Skeletal muscle cell (primary cell): ENCODE results near the gene HINFP.

Experiments used
- DNase-seq: peaks from one replicate; pipeline ENCODE4 v3.0.0-alpha.2; 2010; ENCODE audit warnings: low read depth
- H3K4me3 ChIP-seq: 2 replicates; pipeline ENCODE4 v1.5.1; 2011; ENCODE audit warnings: low read depth, mild to moderate bottlenecking, control low read depth, low read length, moderate library complexity

HINFP gene, protein sequence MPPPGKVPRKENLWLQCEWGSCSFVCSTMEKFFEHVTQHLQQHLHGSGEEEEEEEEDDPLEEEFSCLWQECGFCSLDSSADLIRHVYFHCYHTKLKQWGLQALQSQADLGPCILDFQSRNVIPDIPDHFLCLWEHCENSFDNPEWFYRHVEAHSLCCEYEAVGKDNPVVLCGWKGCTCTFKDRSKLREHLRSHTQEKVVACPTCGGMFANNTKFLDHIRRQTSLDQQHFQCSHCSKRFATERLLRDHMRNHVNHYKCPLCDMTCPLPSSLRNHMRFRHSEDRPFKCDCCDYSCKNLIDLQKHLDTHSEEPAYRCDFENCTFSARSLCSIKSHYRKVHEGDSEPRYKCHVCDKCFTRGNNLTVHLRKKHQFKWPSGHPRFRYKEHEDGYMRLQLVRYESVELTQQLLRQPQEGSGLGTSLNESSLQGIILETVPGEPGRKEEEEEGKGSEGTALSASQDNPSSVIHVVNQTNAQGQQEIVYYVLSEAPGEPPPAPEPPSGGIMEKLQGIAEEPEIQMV

GRCh38 chr11:119121008-119121810 is at the start of gene HINFP:
TSS of gene HINFP (plus strand) at chr11:119121580. CDS start at chr11:119126945, 5,365 bp downstream.
- DNase-seq, result peak; percentile 97
- H3K4me3 ChIP-seq, result peak within 1 kb of the TSS; percentile 84

GRCh38 chr11:119077839-119078238 is 43.5 kb upstream of the HINFP start:
- no peak overlapping the region for H3K4me3 ChIP-seq
- no peak for DNase-seq

DNA sequence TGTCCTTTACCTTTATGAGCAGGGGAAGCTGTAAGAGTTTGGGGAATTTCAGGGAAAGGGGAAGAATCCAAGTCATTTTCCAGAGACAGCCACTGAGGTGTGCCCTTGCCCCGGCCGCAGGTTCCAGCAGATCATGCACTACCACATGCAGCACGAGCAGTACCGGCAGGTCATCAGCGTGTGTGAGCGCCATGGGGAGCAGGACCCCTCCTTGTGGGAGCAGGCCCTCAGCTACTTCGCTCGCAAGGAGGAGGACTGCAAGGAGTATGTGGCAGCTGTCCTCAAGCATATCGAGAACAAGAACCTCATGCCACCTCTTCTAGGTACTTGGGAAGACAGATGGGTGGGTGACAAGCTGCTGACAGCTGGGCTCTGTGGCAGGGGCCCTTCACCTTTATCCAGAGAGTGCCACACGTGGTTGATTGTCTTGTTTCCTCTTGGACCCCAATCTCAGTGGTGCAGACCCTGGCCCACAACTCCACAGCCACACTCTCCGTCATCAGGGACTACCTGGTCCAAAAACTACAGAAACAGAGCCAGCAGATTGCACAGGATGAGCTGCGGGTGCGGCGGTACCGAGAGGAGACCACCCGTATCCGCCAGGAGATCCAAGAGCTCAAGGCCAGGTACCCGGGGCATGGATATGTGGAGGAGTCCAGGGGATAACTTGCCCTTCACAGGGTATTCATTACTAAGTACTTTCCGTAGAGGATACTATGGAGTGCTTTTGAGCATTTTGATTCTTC is 42.5 kb upstream of the HINFP start:
- DNase-seq, result no peak
- H3K4me3 ChIP-seq, result no peak overlapping the region

- H3K4me3 ChIP-seq, result no peak overlapping the region
- DNase-seq, result no peak
These were observed 39.6 kb upstream of the HINFP start for GRCh38 chr11:119081682-119082260.

DNA sequence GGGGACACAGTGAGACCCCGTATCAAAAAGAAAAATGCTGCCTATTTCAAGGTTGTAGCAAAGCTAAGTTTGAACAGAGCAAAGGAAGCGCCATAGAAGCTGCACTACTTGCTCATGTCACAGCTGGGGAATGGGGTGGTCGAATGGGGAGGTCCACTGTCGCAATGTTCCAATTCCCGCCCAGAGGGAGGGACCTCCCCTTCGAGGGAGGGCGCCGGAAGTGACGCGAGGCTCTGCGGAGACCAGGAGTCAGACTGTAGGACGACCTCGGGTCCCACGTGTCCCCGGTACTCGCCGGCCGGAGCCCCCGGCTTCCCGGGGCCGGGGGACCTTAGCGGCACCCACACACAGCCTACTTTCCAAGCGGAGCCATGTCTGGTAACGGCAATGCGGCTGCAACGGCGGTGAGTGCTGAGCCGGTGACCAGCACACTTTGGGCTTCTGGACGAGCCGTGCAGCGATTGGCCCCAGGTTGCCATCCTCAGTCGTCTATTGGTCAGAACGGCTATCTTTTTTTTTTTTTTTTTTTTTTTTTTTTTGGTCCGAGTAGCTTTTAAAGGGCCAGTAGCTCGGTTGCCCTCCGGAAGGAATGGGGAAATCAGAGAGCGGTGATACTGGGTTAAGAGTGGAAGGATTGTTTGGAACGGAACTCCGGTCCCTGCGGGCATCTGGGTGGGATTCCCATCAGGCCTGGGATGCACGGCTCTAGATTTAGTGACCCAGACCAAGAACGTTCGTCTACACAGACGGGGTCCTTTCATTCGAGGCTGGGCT is 36.5 kb upstream of the HINFP start, which contains the start of gene HMBS:
TSS of gene HMBS (plus strand) at position 219 of the 774 bp plus-strand sequence. CDS start at position 372, 153 bp downstream.
- peak within 1 kb of the TSS; percentile 86 for H3K4me3 ChIP-seq
- peak; percentile 88 for DNase-seq

DNA sequence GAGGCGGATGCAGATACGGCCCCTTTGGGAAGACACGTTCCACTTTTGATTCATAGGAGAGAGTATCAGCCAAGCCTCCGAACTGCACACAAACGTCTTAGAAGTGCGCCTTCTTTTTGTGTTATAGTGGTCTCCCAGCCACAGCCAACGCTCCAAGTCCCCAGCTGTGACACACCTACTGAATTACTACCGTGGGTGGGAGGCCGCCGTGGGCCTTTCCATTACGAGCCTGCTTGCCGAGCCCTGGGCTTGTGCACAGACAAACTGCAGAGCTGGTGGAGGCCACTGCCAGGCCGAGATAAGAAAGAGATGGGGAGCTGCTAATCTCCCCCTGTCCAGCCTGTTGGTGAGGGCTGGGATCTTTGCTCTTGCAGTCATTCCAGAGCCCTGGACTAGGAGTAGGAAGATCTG is 35.9 kb upstream of the HINFP start:
- DNase-seq, result no peak
- peak overlapping the region; percentile 86 for H3K4me3 ChIP-seq

DNA sequence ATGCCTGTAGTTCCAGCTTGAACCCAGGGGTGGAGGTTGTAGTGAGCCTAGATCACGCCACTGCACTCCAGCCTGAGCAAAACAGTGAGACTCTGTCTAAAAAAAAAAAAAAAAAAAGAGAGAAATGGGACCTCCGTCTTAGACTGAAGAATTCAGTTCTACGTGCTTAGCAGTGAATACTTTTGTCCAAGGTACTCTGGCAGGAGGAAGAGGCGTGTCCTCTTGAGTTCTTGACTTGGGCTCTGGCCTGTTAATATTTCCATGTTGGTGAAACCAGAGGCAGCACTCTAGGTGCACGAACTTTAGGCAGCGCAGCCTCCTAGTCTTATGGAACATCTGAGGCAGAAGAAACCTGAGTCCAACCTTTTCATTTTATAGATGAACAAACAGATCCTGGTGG is 34.3 kb upstream of the HINFP start:
- no peak overlapping the region for H3K4me3 ChIP-seq
- DNase-seq, result no peak

DNA sequence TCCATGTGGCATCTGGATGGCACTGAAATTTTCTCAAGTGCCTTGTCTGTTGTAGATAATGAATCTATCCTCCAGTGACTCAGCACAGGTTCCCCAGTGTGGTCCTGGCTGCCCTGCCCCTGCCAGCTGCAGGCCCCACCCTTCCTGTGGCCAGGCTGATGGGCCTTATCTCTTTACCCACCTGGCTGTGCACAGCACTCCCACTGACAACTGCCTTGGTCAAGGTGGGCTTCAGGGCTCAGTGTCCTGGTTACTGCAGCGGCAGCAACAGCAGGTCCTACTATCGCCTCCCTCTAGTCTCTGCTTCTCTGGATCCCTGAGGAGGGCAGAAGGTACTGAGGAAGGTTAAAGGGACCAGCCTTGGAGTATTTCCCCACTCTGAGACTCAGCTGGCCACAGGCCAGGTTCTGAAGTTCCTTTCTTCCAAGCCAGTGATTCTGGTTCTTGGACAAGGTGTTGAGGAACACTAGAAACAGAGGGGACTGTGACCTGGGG is 33.6 kb upstream of the HINFP start:
- DNase-seq, result no peak
- no peak overlapping the region for H3K4me3 ChIP-seq

DNA sequence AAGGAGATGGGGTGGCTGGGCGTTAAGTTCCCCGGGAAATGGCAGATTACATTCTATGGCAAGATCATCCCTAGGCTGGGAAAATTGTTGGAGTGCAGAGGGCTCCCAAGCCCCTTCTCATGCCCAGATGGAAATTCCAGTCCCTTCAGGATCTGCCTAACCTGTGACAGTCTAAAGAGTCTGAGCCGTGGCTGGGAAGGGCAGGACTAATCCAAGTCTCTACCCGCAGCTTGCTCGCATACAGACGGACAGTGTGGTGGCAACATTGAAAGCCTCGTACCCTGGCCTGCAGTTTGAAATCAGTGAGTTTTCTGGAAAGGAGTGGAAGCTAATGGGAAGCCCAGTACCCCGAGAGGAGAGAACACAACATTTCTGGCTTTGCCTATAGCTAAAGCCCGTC is 33.0 kb upstream of the HINFP start:
- no peak overlapping the region for H3K4me3 ChIP-seq

DNA sequence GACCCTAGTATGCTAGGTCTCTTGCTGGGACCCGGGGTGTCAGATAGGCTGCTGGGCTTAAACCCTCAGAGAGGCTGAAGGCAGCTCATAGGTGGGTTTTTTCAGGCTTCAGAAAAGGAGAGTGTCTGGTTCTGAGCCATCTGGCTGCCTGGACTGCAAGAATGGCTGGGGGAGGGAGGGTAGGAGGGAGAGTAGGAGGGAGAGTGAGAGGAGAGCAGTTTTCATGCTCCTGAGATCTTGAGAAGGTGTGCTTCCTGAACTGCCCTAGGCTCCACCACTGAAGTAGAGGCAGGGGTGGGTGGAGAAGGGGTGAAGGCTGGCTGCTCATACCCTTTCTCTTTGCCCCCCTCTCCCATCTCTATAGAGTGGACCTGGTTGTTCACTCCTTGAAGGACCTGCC is 32.1 kb upstream of the HINFP start:
- H3K4me3 ChIP-seq, result no peak overlapping the region
- no peak for DNase-seq

More for the DNA sequence above, 33.0 kb upstream of the HINFP start:
- no peak for DNase-seq

DNA sequence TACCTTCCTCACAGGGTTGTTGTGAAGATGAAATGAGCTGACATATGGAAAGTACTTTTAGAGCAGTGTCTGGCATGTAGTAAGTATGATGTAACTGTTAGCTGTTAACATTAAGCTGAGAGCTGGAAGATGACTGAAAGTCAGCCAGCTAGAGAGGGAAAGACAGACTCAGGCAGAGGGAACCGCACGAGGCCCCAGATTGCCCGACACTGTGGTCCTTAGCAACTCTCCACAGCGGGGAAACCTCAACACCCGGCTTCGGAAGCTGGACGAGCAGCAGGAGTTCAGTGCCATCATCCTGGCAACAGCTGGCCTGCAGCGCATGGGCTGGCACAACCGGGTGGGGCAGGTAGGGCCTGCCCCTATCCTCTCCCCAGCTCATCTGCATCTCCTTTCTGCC is 30.2 kb upstream of the HINFP start:
- no peak for DNase-seq
- no peak overlapping the region for H3K4me3 ChIP-seq

DNA sequence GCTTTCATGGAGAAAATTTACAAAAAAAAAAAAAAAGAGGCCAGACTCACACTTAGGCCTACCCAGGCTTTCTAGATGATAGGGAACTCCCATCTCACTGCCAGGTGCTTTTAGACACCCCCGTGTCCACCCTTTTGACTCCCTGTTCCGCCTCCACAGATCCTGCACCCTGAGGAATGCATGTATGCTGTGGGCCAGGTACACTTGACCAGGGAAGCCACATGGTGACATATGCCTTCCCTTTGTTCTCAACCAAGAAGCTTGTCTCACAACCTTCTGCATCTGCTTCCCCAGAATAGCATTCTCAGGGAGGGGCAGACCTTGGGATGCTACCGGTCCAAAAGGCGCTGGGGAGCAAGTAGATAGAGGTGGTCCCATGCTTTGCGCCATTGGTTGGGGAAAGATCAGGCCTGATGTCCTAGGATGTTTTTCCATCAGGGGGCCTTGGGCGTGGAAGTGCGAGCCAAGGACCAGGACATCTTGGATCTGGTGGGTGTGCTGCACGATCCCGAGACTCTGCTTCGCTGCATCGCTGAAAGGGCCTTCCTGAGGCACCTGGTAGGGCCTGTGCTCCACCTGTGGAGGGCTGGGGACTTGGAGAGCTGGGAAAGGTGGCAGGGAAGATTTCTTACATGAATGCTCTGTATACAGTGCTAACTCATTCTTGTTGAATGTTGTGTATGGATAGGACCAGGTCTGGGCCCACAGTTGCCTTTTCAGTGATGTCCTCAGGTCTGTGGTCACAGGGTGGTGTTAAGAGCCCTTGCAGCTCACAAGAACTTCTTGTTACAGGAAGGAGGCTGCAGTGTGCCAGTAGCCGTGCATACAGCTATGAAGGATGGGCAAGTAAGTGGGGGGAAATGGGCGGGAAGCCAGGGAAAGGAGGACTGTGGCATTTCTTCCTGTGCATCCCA is 29.2 kb upstream of the HINFP start:
- peak overlapping the region; percentile 62 for H3K4me3 ChIP-seq
- DNase-seq, result no peak

DNA sequence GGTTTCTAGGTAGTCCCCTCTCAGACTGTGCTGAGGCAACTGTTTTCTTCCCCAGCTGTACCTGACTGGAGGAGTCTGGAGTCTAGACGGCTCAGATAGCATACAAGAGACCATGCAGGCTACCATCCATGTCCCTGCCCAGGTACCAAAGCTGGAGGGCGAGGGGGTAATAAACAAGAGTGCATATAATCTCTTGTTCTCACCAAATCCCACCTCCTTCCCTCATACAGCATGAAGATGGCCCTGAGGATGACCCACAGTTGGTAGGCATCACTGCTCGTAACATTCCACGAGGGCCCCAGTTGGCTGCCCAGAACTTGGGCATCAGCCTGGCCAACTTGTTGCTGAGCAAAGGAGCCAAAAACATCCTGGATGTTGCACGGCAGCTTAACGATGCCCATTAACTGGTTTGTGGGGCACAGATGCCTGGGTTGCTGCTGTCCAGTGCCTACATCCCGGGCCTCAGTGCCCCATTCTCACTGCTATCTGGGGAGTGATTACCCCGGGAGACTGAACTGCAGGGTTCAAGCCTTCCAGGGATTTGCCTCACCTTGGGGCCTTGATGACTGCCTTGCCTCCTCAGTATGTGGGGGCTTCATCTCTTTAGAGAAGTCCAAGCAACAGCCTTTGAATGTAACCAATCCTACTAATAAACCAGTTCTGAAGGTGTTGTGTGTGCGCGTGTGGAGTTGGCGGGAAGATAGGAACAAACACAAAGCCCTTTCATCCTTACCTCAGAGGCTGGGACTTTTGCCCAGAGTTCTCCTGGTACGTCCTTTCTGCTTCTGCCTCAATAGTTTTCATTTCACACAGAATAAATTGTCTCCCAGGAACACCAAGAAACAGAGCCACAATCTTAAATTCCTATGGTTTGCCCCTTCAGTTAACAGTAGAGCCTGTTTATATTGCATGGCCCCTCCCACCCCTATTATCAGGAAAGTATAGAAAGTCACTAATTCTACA is 28.2 kb upstream of the HINFP start:
- H3K4me3 ChIP-seq, result peak overlapping the region; percentile 62
- no peak for DNase-seq

- DNase-seq, result no peak
These were observed 27.2 kb upstream of the HINFP start for GRCh38 chr11:119093942-119094815.

DNA sequence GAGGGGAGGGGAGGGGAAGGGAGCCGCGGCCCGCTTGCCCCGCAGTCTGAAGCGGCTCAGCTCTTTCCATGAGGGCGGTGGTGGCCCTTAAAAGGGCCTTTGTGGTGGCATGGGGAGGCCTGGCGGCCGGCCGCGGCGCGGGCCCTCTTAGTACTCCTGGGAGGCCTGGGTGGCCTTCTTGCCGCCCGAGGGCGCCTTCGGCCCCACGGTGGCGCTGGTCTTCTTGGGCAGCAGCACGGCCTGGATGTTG is 26.6 kb upstream of the HINFP start:
- DNase-seq, result peak; percentile 54
- peak overlapping the region; percentile 62 for H3K4me3 ChIP-seq

More at GRCh38 chr11:119093942-119094815, 27.2 kb upstream of the HINFP start:
- peak overlapping the region; percentile 62 for H3K4me3 ChIP-seq
